Activated T-cell treated with anti-CD3 and anti-CD28 coated beads, Interleukin-2, amount 50 U/mL, for 72 hours (primary cell): ENCODE measurements around the gene DPYD. TPM values are rescaled to one million over a fixed set of nuclear protein-coding genes. Genes with fewer than 3 reads are reported as not detected.
A peak's percentile ranks its signal among the peaks of the same experiment; 100 is the strongest.

Experiments used
- ATAC-seq, 2 donors: fragments of 150-1000 bp; cut with Tn5 transposase; replicated peaks in 1 of 2; 2 replicates each; pipeline ENCODE4 v1.10.0; 2021; ENCODE audit warnings: moderate library complexity in 2 of 2, mild to moderate bottlenecking in 1 of 2
- DNase-seq, 2 donors: peaks; one replicate each; pipeline ENCODE4 v3.0.0; 2021 to 2022; ENCODE audit warnings: mixed read lengths in 1 of 2
- H3K27ac Mint-ChIP-seq: one replicate; pipeline ENCODE4 v1.8.0; 2022; ENCODE audit warnings: mild to moderate bottlenecking, moderate library complexity, mixed read lengths
- H3K27me3 Mint-ChIP-seq: one replicate; pipeline ENCODE4 v1.8.0; 2022; ENCODE audit warnings: low read depth, mixed read lengths
- H3K36me3 Mint-ChIP-seq, 2 donors: one replicate each; pipeline ENCODE4 v1.8.0; 2022; ENCODE audit warnings: mixed read lengths in 2 of 2, mild to moderate bottlenecking in 1 of 2; ENCODE audit not compliant: insufficient read depth in 2 of 2
- H3K4me1 Mint-ChIP-seq: one replicate; pipeline ENCODE4 v1.8.0; 2022; ENCODE audit warnings: low read depth, mixed read lengths
- H3K4me3 Mint-ChIP-seq, 2 donors: one replicate each; pipeline ENCODE4 v1.8.0; 2022; ENCODE audit warnings: mild to moderate bottlenecking in 2 of 2, mixed read lengths in 2 of 2, moderate library complexity in 2 of 2
- H3K9me3 Mint-ChIP-seq, 2 donors: one replicate each; pipeline ENCODE4 v1.8.0; 2022; ENCODE audit warnings: mixed read lengths in 2 of 2
- total RNA-seq, 2 donors: library from RNA; stranded (reverse); gene quantifications; one replicate each; pipeline ENCODE4 v1.2.3, GENCODE V29; 2022

DPYD gene
- total RNA-seq, 2 donors from 2014 or later = 13.4 to 18.2 TPM

GRCh38 chr1:97094247-97094972 lies 826.4 kb downstream of the DPYD start:
- no peak overlapping the region for H3K27ac Mint-ChIP-seq
- H3K27me3 Mint-ChIP-seq = no peaks in the 10 kb centered on the region
- H3K4me3 Mint-ChIP-seq = no peak overlapping the region
- peak in 1 of 2 donors; percentile 71 for ATAC-seq
- H3K36me3 Mint-ChIP-seq = peaks cover 0 to 1% of the 10 kb centered on the region in 2 donors
- DNase-seq = no peak
- H3K9me3 Mint-ChIP-seq = peaks cover 0 to 2% of the 10 kb centered on the region in 2 donors
- H3K4me1 Mint-ChIP-seq = no peaks in the 10 kb centered on the region

GRCh38 chr1:97093741-97094140 lies 827.1 kb downstream of the DPYD start:
- ATAC-seq (no peak), DNase-seq (no peak)
- H3K36me3 Mint-ChIP-seq = peaks cover 0 to 1% of the 10 kb centered on the region in 2 donors
- H3K9me3 Mint-ChIP-seq = peaks cover 0 to 2% of the 10 kb centered on the region in 2 donors
- no peak overlapping the region for H3K4me3 Mint-ChIP-seq
- H3K27me3 Mint-ChIP-seq = no peaks in the 10 kb centered on the region
- H3K27ac Mint-ChIP-seq = no peak overlapping the region
- no peaks in the 10 kb centered on the region for H3K4me1 Mint-ChIP-seq

GRCh38 chr1:97092824-97093223 lies 828.0 kb downstream of the DPYD start:
- Mint-ChIP-seq H3K4me1 (no peaks in the 10 kb centered on the region), H3K4me3 (no peak overlapping the region), H3K27me3 (no peaks in the 10 kb centered on the region), H3K27ac (peak overlapping the region; percentile 17), H3K36me3 (peaks cover 0 to 1% of the 10 kb centered on the region in 2 donors), H3K9me3 (peaks cover 0 to 2% of the 10 kb centered on the region in 2 donors)
- no peak for ATAC-seq
- no peak for DNase-seq

- Mint-ChIP-seq H3K36me3 (peaks cover 0 to 1% of the 10 kb centered on the region in 2 donors), H3K27ac (no peak overlapping the region), H3K4me3 (no peak overlapping the region), H3K4me1 (no peaks in the 10 kb centered on the region), H3K9me3 (peaks cover 0 to 2% of the 10 kb centered on the region in 2 donors), H3K27me3 (no peaks in the 10 kb centered on the region)
- ATAC-seq = no peak
- no peak for DNase-seq
These were observed 829.2 kb downstream of the DPYD start for GRCh38 chr1:97091679-97092078.

GRCh38 chr1:97091263-97091662 lies 829.6 kb downstream of the DPYD start:
- Mint-ChIP-seq H3K36me3 (no peaks in the 10 kb centered on the region), H3K27me3 (no peaks in the 10 kb centered on the region), H3K4me1 (no peaks in the 10 kb centered on the region), H3K27ac (no peak overlapping the region), H3K4me3 (no peak overlapping the region), H3K9me3 (peaks cover 0 to 2% of the 10 kb centered on the region in 2 donors)
- ATAC-seq (no peak), DNase-seq (no peak)

GRCh38 chr1:97090725-97091124 lies 830.1 kb downstream of the DPYD start:
- no peak for DNase-seq
- Mint-ChIP-seq H3K27ac (no peak overlapping the region), H3K9me3 (peaks cover 0 to 2% of the 10 kb centered on the region in 2 donors), H3K27me3 (no peaks in the 10 kb centered on the region), H3K36me3 (no peaks in the 10 kb centered on the region), H3K4me1 (no peaks in the 10 kb centered on the region), H3K4me3 (no peak overlapping the region)
- ATAC-seq = no peak

- Mint-ChIP-seq H3K4me3 (no peak overlapping the region), H3K9me3 (peaks cover 0 to 2% of the 10 kb centered on the region in 2 donors), H3K27ac (no peak overlapping the region), H3K36me3 (no peaks in the 10 kb centered on the region), H3K27me3 (no peaks in the 10 kb centered on the region), H3K4me1 (no peaks in the 10 kb centered on the region)
- DNase-seq (no peak), ATAC-seq (no peak)
These were observed 831.7 kb downstream of the DPYD start for GRCh38 chr1:97089173-97089572.

- ATAC-seq = no peak
- no peak overlapping the region for H3K4me3 Mint-ChIP-seq
- H3K27me3 Mint-ChIP-seq = no peaks in the 10 kb centered on the region
- no peak overlapping the region for H3K27ac Mint-ChIP-seq
- no peak for DNase-seq
- H3K36me3 Mint-ChIP-seq = no peaks in the 10 kb centered on the region
- no peaks in the 10 kb centered on the region for H3K4me1 Mint-ChIP-seq
- H3K9me3 Mint-ChIP-seq = peaks cover 0 to 2% of the 10 kb centered on the region in 2 donors
These were observed 832.4 kb downstream of the DPYD start for GRCh38 chr1:97088391-97088790.

GRCh38 chr1:97084546-97084945 lies 836.3 kb downstream of the DPYD start:
- H3K36me3 Mint-ChIP-seq = no peaks in the 10 kb centered on the region
- no peak overlapping the region for H3K27ac Mint-ChIP-seq
- no peaks in the 10 kb centered on the region for H3K27me3 Mint-ChIP-seq
- DNase-seq = no peak
- H3K4me1 Mint-ChIP-seq = no peaks in the 10 kb centered on the region
- H3K9me3 Mint-ChIP-seq = no peaks in the 10 kb centered on the region
- no peak for ATAC-seq
- H3K4me3 Mint-ChIP-seq = no peak overlapping the region

GRCh38 chr1:97082160-97082848 lies 838.5 kb downstream of the DPYD start:
- DNase-seq (no peak), ATAC-seq (no peak)
- Mint-ChIP-seq H3K4me3 (no peak overlapping the region), H3K27me3 (no peaks in the 10 kb centered on the region), H3K27ac (peak overlapping the region; percentile 63), H3K36me3 (no peaks in the 10 kb centered on the region), H3K4me1 (no peaks in the 10 kb centered on the region), H3K9me3 (no peaks in the 10 kb centered on the region)

GRCh38 chr1:97078872-97079271 lies 842.0 kb downstream of the DPYD start:
- ATAC-seq (no peak), DNase-seq (no peak)
- H3K27me3 Mint-ChIP-seq = no peaks in the 10 kb centered on the region
- H3K27ac Mint-ChIP-seq = no peak overlapping the region
- no peaks in the 10 kb centered on the region for H3K36me3 Mint-ChIP-seq
- H3K4me1 Mint-ChIP-seq = no peaks in the 10 kb centered on the region
- no peaks in the 10 kb centered on the region for H3K9me3 Mint-ChIP-seq
- no peak overlapping the region for H3K4me3 Mint-ChIP-seq

- no peak for ATAC-seq
- Mint-ChIP-seq H3K9me3 (no peaks in the 10 kb centered on the region), H3K27ac (no peak overlapping the region), H3K27me3 (no peaks in the 10 kb centered on the region), H3K4me1 (no peaks in the 10 kb centered on the region), H3K36me3 (no peaks in the 10 kb centered on the region), H3K4me3 (no peak overlapping the region)
- no peak for DNase-seq
These were observed 843.6 kb downstream of the DPYD start for GRCh38 chr1:97077221-97077620.

- no peaks in the 10 kb centered on the region for H3K4me1 Mint-ChIP-seq
- no peaks in the 10 kb centered on the region for H3K36me3 Mint-ChIP-seq
- H3K27ac Mint-ChIP-seq = no peak overlapping the region
- no peaks in the 10 kb centered on the region for H3K9me3 Mint-ChIP-seq
- DNase-seq (no peak), ATAC-seq (no peak)
- no peaks in the 10 kb centered on the region for H3K27me3 Mint-ChIP-seq
- no peak overlapping the region for H3K4me3 Mint-ChIP-seq
These were observed 846.1 kb downstream of the DPYD start for GRCh38 chr1:97074771-97075170.
